Osteoblast (primary cell): ENCODE measurements around the gene CRHR1. TPM values are rescaled to one million over a fixed set of nuclear protein-coding genes. Genes with fewer than 3 reads are reported as not detected.
A peak's percentile ranks its signal among the peaks of the same experiment; 100 is the strongest.

Experiments used
- DNase-seq: peaks from one replicate; pipeline ENCODE4 v3.0.0; 2011; ENCODE audit warnings: low spot score, mixed read lengths; ENCODE audit not compliant: insufficient read length; ENCODE audit errors: missing footprints
- H2AFZ ChIP-seq: 2 replicates; pipeline ENCODE4 v1.6.0; 2011; ENCODE audit warnings: mild to moderate bottlenecking, low read length
- H3K27ac ChIP-seq: 2 replicates; pipeline ENCODE4 v1.5.1; 2011; ENCODE audit warnings: mild to moderate bottlenecking, low read depth, low read length, moderate library complexity
- H3K27me3 ChIP-seq: 2 replicates; pipeline ENCODE4 v1.6.0; 2012; ENCODE audit warnings: mild to moderate bottlenecking, control low read depth, inconsistent platforms, low read length, moderate library complexity; ENCODE audit not compliant: insufficient read depth
- H3K36me3 ChIP-seq: 2 replicates; pipeline ENCODE4 v1.5.1; 2011; ENCODE audit warnings: mild to moderate bottlenecking, low read length, control low read depth, moderate library complexity; ENCODE audit not compliant: insufficient read depth
- H3K4me1 ChIP-seq: 2 replicates; pipeline ENCODE4 v1.5.1; 2011; ENCODE audit warnings: mild to moderate bottlenecking, low read length, control low read depth, moderate library complexity; ENCODE audit not compliant: insufficient read depth
- H3K4me2 ChIP-seq: 2 replicates; pipeline ENCODE4 v1.6.0; 2011; ENCODE audit warnings: mild to moderate bottlenecking, low read length; ENCODE audit not compliant: insufficient read depth
- H3K4me3 ChIP-seq: fragments of 200-600 bp; sonication (generic); 3 replicates; pipeline ENCODE4 v1.5.1; 2012; ENCODE audit warnings: mild to moderate bottlenecking, low read length, inconsistent platforms; ENCODE audit not compliant: insufficient read depth
- H3K79me2 ChIP-seq: 2 replicates; pipeline ENCODE4 v1.6.0; 2012; ENCODE audit warnings: mild to moderate bottlenecking, low read length, control low read depth, inconsistent platforms; ENCODE audit not compliant: insufficient read depth
- H3K9me3 ChIP-seq: 2 replicates; pipeline ENCODE4 v1.5.1; 2011; ENCODE audit warnings: low read depth, low read length, control low read depth
- H4K20me1 ChIP-seq: 2 replicates; pipeline ENCODE4 v1.6.0; 2012; ENCODE audit warnings: mild to moderate bottlenecking, low read length, control low read depth; ENCODE audit not compliant: insufficient read depth
- CTCF ChIP-seq: IDR thresholded peaks from 2 replicates; pipeline ENCODE4 v1.5.1; 2011; ENCODE audit warnings: mild to moderate bottlenecking, low read depth, low read length, moderate library complexity; ENCODE audit errors: extremely low read depth
- total RNA-seq: library from RNA; depleted of rRNA; stranded (reverse); fragments of >200 nt; gene quantifications from 2 replicates; pipeline ENCODE4 v1.2.3, GENCODE V29; 2012

CRHR1 gene
- total RNA-seq, 1 donor, result not detected

- no peaks in the 10 kb centered on the region for H3K9me3 ChIP-seq
- H2AFZ ChIP-seq, result no peak overlapping the region
- no peaks in the 10 kb centered on the region for H3K4me1 ChIP-seq
- H3K27me3 ChIP-seq, result peaks cover 5% of the 10 kb centered on the region
- no peak for DNase-seq
- H3K4me3 ChIP-seq, result no peak overlapping the region
- H3K4me2 ChIP-seq, result no peak overlapping the region
- no peaks in the 10 kb centered on the region for H4K20me1 ChIP-seq
- no peak overlapping the region for H3K27ac ChIP-seq
- H3K79me2 ChIP-seq, result no peaks in the 10 kb centered on the region
- no peak for TF ChIP-seq CTCF
- H3K36me3 ChIP-seq, result no peaks in the 10 kb centered on the region
Observed at GRCh38 chr17:45820052-45820780, 36.1 kb downstream of the CRHR1 start.

- Histone ChIP-seq H3K4me1 (no peaks in the 10 kb centered on the region), H3K27me3 (peaks cover 5% of the 10 kb centered on the region), H3K4me3 (no peak overlapping the region), H3K27ac (no peak overlapping the region), H3K9me3 (no peaks in the 10 kb centered on the region), H4K20me1 (no peaks in the 10 kb centered on the region), H3K36me3 (no peaks in the 10 kb centered on the region), H3K4me2 (no peak overlapping the region), H2AFZ (no peak overlapping the region), H3K79me2 (no peaks in the 10 kb centered on the region)
- peak; percentile 55 for DNase-seq
- no peak for TF ChIP-seq CTCF
Observed at GRCh38 chr17:45821147-45821546, 37.0 kb downstream of the CRHR1 start.

GRCh38 chr17:45823598-45823997 is 39.5 kb downstream of the CRHR1 start:
- no peak overlapping the region for H3K27ac ChIP-seq
- TF ChIP-seq CTCF, result no peak
- H2AFZ ChIP-seq, result no peak overlapping the region
- no peaks in the 10 kb centered on the region for H3K9me3 ChIP-seq
- no peaks in the 10 kb centered on the region for H4K20me1 ChIP-seq
- H3K27me3 ChIP-seq, result peaks cover 10% of the 10 kb centered on the region
- DNase-seq, result no peak
- H3K4me2 ChIP-seq, result no peak overlapping the region
- H3K79me2 ChIP-seq, result no peaks in the 10 kb centered on the region
- no peak overlapping the region for H3K4me3 ChIP-seq
- H3K36me3 ChIP-seq, result no peaks in the 10 kb centered on the region
- no peaks in the 10 kb centered on the region for H3K4me1 ChIP-seq

GRCh38 chr17:45824475-45824874 is 40.4 kb downstream of the CRHR1 start:
- TF ChIP-seq CTCF, result no peak
- H3K9me3 ChIP-seq, result no peaks in the 10 kb centered on the region
- H3K36me3 ChIP-seq, result no peaks in the 10 kb centered on the region
- H3K27me3 ChIP-seq, result peaks cover 10% of the 10 kb centered on the region
- H3K4me3 ChIP-seq, result no peak overlapping the region
- H3K27ac ChIP-seq, result no peak overlapping the region
- H3K4me2 ChIP-seq, result no peak overlapping the region
- no peak overlapping the region for H2AFZ ChIP-seq
- H4K20me1 ChIP-seq, result no peaks in the 10 kb centered on the region
- peak; percentile 81 for DNase-seq
- no peaks in the 10 kb centered on the region for H3K79me2 ChIP-seq
- H3K4me1 ChIP-seq, result no peaks in the 10 kb centered on the region
